ENCODE results near the gene CPAMD8.

Gene CPAMD8

GRCh38 chr19:16912780-16913179 lies 113.8 kb downstream of the CPAMD8 start:
- no peak for DNase-seq

GRCh38 chr19:16911046-16911445 lies 115.6 kb downstream of the CPAMD8 start:
- DNase-seq, result no peak

- DNase-seq, result no peak
These were observed 117.9 kb downstream of the CPAMD8 start for GRCh38 chr19:16908759-16909158.

- no peak for DNase-seq
These were observed 122.0 kb downstream of the CPAMD8 start for GRCh38 chr19:16904599-16904998.

- no peak for DNase-seq
These were observed 123.3 kb downstream of the CPAMD8 start for GRCh38 chr19:16903347-16903746.

- DNase-seq, result no peak
These were observed 124.1 kb downstream of the CPAMD8 start for GRCh38 chr19:16902545-16902944.

GRCh38 chr19:16901491-16902175 lies 125.0 kb downstream of the CPAMD8 start:
- no peak for DNase-seq

- no peak for DNase-seq
These were observed 127.0 kb downstream of the CPAMD8 start for GRCh38 chr19:16899566-16900075.

GRCh38 chr19:16898361-16899015 lies 128.1 kb downstream of the CPAMD8 start:
- no peak for DNase-seq

- DNase-seq, result no peak
These were observed 128.8 kb downstream of the CPAMD8 start for GRCh38 chr19:16897856-16898161.

- DNase-seq, result no peak
These were observed 129.4 kb downstream of the CPAMD8 start for GRCh38 chr19:16897029-16897855.

GRCh38 chr19:16896146-16897028 lies 130.2 kb downstream of the CPAMD8 start:
- no peak for DNase-seq

GRCh38 chr19:16895467-16896145 lies 131.0 kb downstream of the CPAMD8 start:
- DNase-seq, result no peak

- DNase-seq, result no peak
These were observed 132.5 kb downstream of the CPAMD8 start for GRCh38 chr19:16894080-16894479.

GRCh38 chr19:16893686-16893989 lies 133.0 kb downstream of the CPAMD8 start:
- no peak for DNase-seq

- no peak for DNase-seq
These were observed 133.5 kb downstream of the CPAMD8 start for GRCh38 chr19:16892868-16893685.

- DNase-seq, result no peak
These were observed 134.2 kb downstream of the CPAMD8 start for GRCh38 chr19:16892436-16892835.

- no peak for DNase-seq
These were observed 134.8 kb downstream of the CPAMD8 start for GRCh38 chr19:16891696-16892382.

GRCh38 chr19:16890461-16891184 lies 136.0 kb downstream of the CPAMD8 start:
- no peak for DNase-seq

- DNase-seq, result no peak
These were observed 136.6 kb downstream of the CPAMD8 start for GRCh38 chr19:16889883-16890460.

Measured in NCI-H187 (cell line).